Measurements from ENCODE around the gene PPHLN1. TPM values are rescaled to one million over a fixed set of nuclear protein-coding genes. Genes with fewer than 3 reads are reported as not detected.

The PPHLN1 gene
- total RNA-seq, 1 donor from 2014 or later: 95.9 TPM

DNA sequence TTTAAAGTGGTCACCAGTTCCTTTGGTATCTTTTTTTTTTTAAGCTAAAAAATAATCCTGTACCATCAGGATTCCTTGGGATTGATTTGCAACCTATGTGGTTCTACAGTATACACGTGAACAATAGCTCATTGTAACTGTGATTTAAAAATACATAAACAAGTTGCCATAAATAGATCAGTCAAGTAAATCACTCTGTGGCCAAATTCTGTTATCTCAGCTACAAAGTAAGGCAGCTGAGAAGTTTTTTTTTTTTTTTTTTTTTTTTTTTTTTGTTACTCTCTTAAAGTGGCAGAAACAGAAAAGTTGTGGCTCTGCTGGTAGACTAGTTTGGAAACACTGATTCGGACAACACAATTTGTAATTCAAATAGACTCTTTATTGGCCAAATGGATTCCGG, 159.0 kb downstream of the PPHLN1 start:
- H3K4me1 Mint-ChIP-seq: peaks cover 35% of the 10 kb centered on the region
- no peaks in the 10 kb centered on the region for H3K9me3 Mint-ChIP-seq
- intact Hi-C loops (cut with micrococcal nuclease): loop anchor here (1.0 to 10.0 kb wide), 7 partner anchors 88 to 1272 kb away; partner anchors contain the start of genes GXYLT1, IRAK4, PPHLN1 and PRICKLE1
- ChIA-PET POLR2A (interaction anchor here (0.9 to 3.3 kb wide), 4 partner anchors 15 to 159 kb away, joined by 3 to 50 read pairs (median 6); partner anchors contain the start of genes PPHLN1 and ZCRB1), CTCF (interaction anchor here (0.6 to 3.5 kb wide), 8 partner anchors 11 to 141 kb away, joined by 3 to 26 read pairs (median 4); no protein-coding TSS in a partner anchor)
- H3K27me3 Mint-ChIP-seq: no peaks in the 10 kb centered on the region
- ATAC-seq (ENCODE audit: low read depth) (no peak), DNase-seq (no peak)
- H3K27ac Mint-ChIP-seq: no peak overlapping the region
- peaks cover 8% of the 10 kb centered on the region for H3K36me3 Mint-ChIP-seq (ENCODE audit: low read depth)
- TF ChIP-seq, protein P1, sequence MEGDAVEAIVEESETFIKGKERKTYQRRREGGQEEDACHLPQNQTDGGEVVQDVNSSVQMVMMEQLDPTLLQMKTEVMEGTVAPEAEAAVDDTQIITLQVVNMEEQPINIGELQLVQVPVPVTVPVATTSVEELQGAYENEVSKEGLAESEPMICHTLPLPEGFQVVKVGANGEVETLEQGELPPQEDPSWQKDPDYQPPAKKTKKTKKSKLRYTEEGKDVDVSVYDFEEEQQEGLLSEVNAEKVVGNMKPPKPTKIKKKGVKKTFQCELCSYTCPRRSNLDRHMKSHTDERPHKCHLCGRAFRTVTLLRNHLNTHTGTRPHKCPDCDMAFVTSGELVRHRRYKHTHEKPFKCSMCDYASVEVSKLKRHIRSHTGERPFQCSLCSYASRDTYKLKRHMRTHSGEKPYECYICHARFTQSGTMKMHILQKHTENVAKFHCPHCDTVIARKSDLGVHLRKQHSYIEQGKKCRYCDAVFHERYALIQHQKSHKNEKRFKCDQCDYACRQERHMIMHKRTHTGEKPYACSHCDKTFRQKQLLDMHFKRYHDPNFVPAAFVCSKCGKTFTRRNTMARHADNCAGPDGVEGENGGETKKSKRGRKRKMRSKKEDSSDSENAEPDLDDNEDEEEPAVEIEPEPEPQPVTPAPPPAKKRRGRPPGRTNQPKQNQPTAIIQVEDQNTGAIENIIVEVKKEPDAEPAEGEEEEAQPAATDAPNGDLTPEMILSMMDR (IDR thresholded peaks at IDR 0.05): no peak
- peak overlapping the region; percentile 11 for H3K4me3 Mint-ChIP-seq

DNA sequence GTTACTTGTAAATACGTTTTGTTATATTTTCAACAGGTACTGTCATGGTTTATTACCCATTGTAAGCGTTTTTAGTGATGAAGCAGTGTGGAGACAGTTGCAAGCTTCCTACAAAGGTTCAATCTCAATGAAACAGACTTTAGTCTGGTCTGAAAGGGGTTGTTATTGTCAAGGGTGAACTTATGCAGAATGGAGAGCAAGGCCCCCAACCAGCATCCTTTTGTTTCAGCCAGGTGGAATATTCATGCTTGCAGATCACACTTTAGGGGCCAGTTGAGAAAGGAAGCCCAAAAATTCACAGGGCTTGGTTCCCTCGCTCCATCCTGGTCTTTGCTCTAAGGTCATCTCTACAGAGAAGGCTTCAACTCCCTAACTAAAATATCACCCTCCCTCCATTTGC, 159.9 kb downstream of the PPHLN1 start:
- no peak for DNase-seq
- Mint-ChIP-seq H3K9me3 (no peaks in the 10 kb centered on the region), H3K4me3 (no peak overlapping the region), H3K36me3 (ENCODE audit: low read depth) (peaks cover 8% of the 10 kb centered on the region), H3K4me1 (peaks cover 27% of the 10 kb centered on the region), H3K27me3 (no peaks in the 10 kb centered on the region), H3K27ac (no peak overlapping the region)
- TF ChIP-seq, protein P1 (IDR thresholded peaks at IDR 0.05): no peak
- CTCF ChIA-PET: interaction anchor here (1.0 kb wide), 1 partner anchor 84 kb away, joined by 3 read pairs; no protein-coding TSS in a partner anchor
- intact Hi-C loops (cut with micrococcal nuclease): loop anchor here (2.0 to 10.0 kb wide), 2 partner anchors 103 to 1189 kb away; partner anchors contain the start of gene PRICKLE1
- no peak for ATAC-seq (ENCODE audit: low read depth)
- POLR2A ChIA-PET: interaction anchor here (0.5 kb wide), 1 partner anchor 63 kb away, joined by 4 read pairs; no protein-coding TSS in a partner anchor

DNA sequence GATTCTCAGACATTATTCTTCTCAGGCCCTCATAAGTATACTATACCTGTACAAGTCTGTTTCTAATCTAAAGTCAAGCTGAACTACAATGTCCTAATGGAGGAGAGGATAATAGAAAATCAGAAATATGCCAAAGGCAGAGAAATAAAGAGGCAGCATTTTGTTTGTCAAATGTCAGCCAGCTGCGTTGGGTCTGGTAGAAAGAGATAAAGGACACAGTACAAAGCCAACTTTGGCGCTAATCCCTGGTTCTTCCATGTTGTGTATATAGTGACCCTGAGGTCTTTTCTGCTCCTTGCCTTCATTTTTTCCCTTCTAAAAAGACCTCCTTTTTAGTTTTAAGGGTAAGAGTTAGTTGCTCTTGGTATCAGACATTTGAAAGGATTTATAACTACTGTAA, 160.4 kb downstream of the PPHLN1 start:
- peaks cover 8% of the 10 kb centered on the region for H3K36me3 Mint-ChIP-seq (ENCODE audit: low read depth)
- no peaks in the 10 kb centered on the region for H3K27me3 Mint-ChIP-seq
- ATAC-seq (ENCODE audit: low read depth) (no peak), DNase-seq (no peak)
- CTCF ChIA-PET: no interaction called here
- TF ChIP-seq, protein P1 (IDR thresholded peaks at IDR 0.05): no peak
- no peak overlapping the region for H3K27ac Mint-ChIP-seq
- intact Hi-C loops (cut with micrococcal nuclease): loop anchor here (10.0 kb wide), 1 partner anchor 1188 kb away; no protein-coding TSS in a partner anchor
- POLR2A ChIA-PET: interaction anchor here (0.5 kb wide), 1 partner anchor 63 kb away, joined by 4 read pairs; no protein-coding TSS in a partner anchor
- H3K9me3 Mint-ChIP-seq: no peaks in the 10 kb centered on the region
- H3K4me3 Mint-ChIP-seq: no peak overlapping the region
- H3K4me1 Mint-ChIP-seq: peaks cover 21% of the 10 kb centered on the region

DNA sequence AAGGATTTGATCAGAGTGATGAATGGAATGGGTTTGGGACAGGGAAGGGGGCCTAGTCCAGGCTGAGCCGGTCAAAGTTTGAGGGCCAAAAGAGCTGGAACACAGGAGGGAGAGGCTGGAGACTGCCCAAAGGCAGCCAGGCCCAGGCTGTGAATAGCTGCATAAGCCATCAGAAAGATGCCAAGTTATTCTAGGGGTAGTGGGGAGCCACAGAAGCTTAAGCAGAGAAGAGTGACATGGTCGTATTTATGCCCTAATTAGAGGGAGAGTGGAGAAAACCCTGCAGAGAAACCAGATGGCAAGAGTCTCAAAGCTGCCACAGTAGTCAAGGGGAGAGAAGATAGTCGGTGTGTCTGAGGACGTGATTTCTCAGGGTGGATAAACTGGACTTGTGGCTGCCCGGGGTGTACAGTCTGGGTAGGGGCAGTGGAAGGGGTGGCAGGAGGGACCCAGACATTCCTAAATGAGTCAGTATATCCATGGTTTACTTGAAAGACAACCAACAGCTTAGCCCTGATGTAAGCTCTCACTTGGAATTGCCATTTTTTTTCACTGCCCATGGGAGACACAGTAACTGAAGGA, 164.4 kb downstream of the PPHLN1 start:
- no peaks in the 10 kb centered on the region for H3K4me1 Mint-ChIP-seq
- DNase-seq (no peak), ATAC-seq (ENCODE audit: low read depth) (no peak)
- CTCF ChIA-PET: no interaction called here
- H3K9me3 Mint-ChIP-seq: no peaks in the 10 kb centered on the region
- TF ChIP-seq, protein P1 (IDR thresholded peaks at IDR 0.05): no peak
- no peaks in the 10 kb centered on the region for H3K36me3 Mint-ChIP-seq (ENCODE audit: low read depth)
- H3K27me3 Mint-ChIP-seq: no peaks in the 10 kb centered on the region
- POLR2A ChIA-PET: interaction anchor here (0.6 kb wide), 1 partner anchor 235 kb away, joined by 3 read pairs; no protein-coding TSS in a partner anchor
- no peak overlapping the region for H3K4me3 Mint-ChIP-seq
- intact Hi-C loops (cut with micrococcal nuclease): no loop called here
- H3K27ac Mint-ChIP-seq: no peak overlapping the region

Other genes starting within 250 kb of the PPHLN1 start
- gene GXYLT1, start 181.3 kb upstream of the PPHLN1 start, total RNA-seq: 6.9 and 7.9 TPM in 2 replicates
- gene YAF2, start 87.9 kb upstream of the PPHLN1 start, total RNA-seq: 36.5 and 38.5 TPM in 2 replicates
- 37.4 and 37.6 TPM in 2 replicates for gene ZCRB1, start 73 bp upstream of the PPHLN1 start, total RNA-seq